CD4-positive, alpha-beta T cell treated with Interferon alpha-2 for 1 hour (primary cell): ENCODE results near the gene IGSF3.
"Not testable (repeated sequence)": the region's sequence is repeated elsewhere in the genome, so short reads cannot be mapped to it uniquely, and the experiment has no call there.

Experiments
- DNase-seq, 2 donors: peaks; one replicate each; pipeline ENCODE4 v3.0.0-alpha.2; 2020 to 2022

Gene IGSF3

DNA sequence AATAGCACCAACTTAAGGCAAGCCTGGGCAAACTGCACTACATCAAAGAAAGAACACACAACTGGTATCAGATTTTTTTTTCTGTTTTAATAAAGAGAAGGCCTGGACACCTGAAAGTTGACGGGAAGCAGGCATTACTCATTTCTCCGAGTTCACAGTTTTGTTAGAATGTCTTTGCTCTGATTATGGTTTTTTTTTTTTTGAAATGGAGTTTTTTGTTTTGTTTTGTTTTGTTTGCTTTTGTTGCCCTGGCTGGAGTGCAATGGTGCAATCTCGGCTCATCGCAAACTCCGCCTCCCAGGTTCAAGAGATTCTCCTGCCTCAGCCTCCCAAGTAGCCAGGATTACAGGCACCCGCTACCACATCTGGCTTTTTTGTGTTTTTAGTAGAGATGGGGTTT, 9.7 kb downstream of the IGSF3 start:
- DNase-seq: not testable (repeated sequence)

DNA sequence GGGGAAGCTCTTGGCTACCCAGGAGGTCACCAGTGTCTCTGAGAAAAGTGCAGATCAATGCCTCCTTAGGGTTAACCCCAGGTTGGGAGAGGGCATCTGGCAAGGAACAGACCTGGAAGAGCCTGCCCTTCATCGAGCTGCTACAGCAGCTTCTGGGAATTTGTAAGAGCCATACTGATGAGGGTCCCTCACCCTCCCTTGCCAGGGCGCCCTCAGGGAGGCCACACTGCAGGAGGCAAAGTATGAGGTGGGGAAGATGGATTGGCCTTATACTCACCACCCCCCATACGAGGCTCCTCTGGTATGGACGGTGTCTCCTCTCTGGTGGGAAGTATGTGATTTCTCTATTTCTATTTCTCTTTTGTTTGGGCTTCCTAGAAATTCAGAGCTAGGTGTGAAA, 13.2 kb downstream of the IGSF3 start:
- DNase-seq: no peak

DNA sequence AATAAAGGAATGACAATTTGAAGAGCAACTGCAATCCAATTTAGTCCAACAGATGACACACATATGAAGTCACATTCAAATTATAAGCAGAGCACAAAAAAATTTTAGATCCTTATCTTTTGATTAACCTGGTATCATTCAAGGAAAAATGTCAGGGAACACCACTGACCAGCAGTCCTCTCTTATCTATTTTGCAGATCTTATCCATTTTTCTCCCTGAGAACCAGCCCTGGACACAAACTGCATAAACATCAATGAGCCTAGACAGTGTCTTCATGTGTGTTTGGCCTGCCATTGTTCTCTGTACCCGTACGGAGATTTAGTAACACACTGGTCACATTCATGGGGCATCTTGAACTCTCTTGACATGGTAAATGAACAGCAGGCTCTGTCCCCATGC, 14.9 kb downstream of the IGSF3 start:
- DNase-seq: not testable (repeated sequence)

DNA sequence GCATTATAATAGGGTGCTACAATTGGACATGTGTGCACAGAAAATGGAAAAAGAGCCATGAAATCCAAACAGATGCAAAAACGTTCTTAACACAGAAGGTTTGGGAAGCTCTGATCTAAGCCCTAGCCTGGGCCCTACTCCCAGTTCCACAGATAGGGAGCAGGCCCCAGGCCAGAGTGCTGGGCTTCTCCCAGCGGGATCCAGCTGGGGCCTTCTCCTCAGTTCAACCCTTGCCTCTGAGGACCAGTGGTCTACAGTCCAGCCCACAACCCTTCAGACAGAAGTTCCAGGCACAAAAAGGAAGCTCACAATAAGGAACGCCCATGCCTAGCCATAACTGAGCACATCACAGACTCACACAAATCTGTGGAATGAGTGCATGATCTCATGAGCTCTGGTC, 16.8 kb downstream of the IGSF3 start:
- DNase-seq: not testable (repeated sequence)

DNA sequence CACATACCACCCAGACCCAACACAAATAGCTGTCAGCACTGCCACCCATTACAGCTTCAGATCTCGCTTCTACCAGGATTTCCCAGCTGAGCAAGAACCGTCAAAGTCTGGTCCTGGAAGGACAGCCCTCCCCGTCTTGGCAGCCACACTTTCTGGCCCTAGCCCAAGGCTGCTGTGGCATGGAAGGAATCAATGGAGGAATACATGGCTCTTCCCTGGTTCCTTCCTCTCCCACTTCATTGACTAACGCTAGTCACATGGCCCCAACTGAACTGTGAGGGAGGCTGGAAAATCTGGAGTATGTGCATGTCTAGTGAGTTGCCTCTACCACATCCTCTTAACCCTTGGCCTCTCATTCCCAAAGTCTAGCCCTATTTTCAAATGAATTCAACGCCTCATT, 18.5 kb downstream of the IGSF3 start:
- not testable (repeated sequence) for DNase-seq

DNA sequence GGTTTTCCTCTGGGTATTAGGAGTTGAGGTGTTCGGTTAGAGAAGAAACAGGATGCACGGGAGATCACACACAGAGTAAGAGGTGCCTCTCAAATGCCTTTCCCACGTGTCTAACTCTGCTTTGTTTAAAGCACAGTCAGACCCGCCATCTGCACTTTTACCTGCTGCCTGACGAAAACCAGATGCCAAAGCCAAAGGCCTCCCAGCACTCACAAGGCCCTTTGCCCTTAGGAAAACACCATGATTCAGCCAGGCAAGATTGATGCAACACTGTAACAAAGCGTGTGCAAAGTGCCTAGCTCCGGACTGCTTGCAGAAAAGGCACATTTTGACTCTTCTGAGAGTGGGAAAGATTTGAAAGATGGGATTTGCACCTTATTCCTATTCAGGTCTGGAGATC, 19.2 kb downstream of the IGSF3 start:
- not testable (repeated sequence) for DNase-seq

DNA sequence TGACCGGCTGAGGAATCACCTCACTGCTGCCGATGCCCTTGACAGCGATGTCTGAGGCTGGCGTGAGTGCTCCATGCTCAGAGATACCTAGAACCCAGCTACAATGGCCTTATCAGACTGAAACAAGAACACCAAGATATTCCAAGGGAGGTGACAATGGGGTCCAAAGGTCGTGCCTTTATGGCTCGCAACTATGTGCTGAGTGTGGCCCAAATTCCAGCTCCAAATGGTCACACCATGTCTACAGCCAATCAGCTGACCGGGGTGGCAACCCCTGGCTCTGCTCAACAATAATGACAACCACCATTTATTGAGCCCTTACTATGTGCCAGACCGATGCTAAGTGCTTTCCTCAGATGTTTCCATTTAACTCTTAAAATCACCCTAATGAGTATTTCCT, 20.3 kb downstream of the IGSF3 start:
- DNase-seq: not testable (repeated sequence)

DNA sequence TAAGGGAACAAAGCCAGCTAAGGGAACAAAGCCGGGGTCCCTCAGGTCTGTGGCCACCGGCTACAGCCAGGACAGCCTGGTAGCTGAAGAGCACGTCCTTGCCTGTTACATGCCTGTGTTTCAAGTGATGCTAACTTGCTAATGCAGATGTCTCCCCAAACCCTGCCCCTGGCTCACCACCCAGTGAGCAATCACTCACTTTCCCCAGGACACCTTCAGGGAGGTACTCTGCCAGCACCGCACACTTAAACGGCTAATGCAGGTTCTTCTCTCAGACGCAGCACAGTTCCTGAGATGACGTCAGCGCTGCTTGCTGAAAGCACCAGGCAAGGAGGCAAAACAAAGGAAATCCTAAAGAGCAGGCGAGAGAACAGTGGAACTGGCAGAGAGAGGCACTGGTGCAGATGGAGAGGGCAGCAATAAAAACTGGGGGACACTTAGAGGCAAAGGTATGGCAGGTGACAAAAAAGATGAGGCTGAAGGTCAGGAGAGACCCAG, 20.8 kb downstream of the IGSF3 start:
- not testable (repeated sequence) for DNase-seq

DNA sequence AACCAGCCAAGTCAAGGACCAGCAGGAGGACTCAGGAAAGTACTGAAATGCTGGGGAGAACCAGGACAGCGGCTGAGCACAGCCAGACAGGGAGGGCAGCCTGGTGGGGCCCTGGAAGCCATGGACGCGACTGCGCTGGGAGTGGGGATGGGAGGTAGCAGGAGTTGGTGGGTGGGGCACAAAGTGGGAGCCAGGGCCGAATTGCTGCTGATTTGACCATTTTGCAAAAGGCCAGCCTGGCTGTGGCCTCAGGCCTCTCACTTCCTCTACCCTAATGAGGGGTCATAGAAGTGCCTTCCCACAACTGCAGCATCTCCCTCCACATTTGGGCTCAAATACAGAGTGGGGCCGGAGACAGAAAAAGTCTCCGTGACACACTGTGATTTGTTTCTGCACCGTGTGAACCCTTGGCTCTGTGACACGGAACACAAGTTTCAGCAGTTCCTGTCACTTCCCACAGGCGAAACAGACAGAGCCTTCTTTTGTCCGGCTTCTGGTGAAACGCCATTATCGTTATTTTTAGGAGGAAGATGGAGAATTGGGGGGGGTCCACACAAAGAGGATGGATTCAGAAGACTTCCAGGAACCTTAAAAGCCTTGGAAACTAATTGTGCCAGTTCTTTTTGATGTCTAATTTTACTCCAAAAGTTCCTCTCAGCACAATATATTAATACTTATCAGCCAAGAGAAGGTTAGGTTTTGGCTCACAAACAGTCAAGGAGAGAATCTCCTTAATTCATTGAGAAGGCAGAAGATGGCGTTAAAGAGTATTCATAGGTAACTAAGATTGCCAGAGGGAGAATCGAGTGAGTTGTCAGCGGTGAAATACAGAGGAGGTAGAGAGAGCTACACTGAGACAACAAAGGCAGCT, 21.5 kb downstream of the IGSF3 start:
- not testable (repeated sequence) for DNase-seq

DNA sequence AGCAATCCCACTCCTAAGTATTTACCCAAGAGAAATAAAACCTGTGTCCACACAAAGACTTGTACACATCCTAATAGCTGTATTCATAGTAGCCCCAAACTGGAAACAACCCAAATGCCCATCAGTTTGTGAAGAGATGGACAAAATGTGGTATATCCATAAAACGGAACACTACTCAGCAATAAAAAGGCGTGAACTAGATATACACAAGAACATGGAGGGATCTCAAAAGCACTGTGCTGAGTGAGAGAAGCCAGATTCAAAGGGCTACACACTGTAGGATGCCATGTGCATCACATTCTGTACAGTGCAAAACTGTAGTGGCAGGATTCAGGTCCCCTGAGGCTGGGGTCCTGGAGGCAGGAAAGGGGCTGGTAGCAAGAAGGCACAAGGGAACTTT, 22.5 kb downstream of the IGSF3 start:
- DNase-seq: not testable (repeated sequence)

DNA sequence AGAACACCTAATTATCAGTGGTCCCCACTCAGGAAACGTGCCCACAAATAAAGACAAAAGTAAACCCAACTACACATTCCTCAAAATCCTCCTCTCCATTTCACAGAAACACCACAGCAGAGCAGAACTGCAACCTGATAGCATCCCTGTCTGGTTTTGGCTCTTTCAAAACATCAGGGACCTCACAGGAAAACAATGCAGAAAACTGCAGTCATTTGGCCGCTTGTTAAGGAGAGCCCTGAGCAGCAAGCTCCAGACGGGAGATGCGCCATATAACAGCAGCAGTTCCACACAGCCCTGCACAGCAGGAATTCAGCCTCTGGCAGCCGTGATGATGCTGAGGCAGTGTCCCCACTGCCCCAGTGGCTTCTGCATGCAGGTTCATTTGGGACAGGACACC, 23.4 kb downstream of the IGSF3 start:
- not testable (repeated sequence) for DNase-seq

DNA sequence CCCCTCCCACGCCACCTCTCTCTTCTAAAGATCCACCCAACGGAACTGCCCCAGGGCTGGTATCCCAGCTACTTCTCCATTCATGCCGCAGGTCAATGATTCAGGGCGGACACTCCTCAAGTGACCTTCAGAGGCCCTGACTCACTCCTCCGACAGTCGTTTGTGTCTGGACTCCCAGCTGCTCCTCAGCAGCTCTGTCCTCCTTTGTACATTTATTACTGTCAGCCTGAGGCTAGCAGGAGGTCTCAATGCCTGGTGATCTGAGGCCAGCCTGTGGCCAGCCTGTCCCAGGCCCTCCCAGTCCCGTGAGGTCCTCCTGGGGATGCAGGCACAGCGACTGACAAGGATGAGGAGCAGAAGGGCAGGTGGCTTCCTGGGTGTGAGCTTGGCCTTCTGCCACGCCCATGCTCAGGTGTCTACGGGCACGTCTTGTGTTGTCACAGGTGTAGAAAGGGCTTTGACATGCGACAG, 24.2 kb downstream of the IGSF3 start:
- not testable (repeated sequence) for DNase-seq

DNA sequence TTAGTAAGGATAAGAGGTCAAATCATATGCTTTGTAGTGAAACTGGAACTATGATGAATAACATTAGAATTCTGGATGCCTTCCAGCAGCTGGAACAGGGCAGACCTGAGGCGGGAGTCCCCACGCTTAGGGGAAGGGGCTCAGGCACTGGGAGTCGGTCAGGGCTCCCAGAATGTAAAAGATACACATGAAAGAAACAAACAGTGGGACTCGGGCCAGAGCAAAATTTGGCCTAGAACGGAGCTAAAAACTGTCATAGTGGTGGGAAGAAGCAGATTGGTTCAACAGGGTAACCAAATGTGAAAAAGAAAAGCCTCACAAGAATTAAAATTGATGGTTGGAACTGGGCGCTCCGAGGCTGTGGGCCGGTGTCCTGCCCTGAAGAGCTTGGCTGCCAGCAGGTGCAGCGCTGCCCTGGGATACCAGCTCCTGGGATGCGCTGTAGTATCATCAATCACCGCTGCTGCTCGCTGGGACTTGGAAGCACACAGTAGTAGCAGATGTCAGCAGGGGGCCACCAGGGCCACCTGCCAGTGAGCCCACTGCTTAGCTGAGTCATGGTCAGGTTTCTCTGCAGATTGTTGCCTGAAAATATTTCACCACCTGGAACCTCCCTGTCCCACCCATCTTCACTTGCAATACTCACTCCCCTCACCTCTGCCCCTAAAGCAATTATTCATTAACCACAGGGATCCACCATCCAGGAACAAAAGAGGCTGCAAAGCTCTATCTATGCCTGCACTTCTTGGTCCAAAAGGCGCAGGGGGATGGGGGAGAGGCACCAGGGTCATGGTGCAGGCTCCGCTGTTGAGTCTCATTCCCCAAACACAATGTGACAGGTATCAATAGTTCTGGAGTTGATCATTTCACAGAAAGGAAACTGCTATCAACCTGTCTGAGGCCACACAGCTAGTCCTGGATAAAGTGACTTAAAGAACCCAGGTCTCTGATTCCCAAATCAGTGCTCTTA, 24.9 kb downstream of the IGSF3 start:
- not testable (repeated sequence) for DNase-seq

DNA sequence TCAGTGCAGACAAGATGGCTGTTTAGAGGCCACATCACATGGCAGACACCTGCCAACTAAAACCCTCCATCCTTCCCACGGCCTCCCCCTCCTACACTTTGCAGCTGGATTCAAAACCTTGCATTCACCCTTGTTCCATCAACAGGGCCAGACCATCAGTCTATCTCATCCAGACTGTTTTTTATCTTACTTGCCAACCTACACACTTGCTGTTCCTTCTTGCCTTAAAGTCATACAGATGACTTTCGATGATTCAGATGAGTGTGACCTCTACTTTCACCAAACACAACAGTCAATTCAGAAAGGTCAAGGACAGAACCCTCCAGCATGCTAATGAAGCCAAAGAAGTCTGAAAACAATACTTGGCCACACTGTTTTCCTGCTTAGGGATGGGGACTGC, 29.9 kb downstream of the IGSF3 start:
- not testable (repeated sequence) for DNase-seq

DNA sequence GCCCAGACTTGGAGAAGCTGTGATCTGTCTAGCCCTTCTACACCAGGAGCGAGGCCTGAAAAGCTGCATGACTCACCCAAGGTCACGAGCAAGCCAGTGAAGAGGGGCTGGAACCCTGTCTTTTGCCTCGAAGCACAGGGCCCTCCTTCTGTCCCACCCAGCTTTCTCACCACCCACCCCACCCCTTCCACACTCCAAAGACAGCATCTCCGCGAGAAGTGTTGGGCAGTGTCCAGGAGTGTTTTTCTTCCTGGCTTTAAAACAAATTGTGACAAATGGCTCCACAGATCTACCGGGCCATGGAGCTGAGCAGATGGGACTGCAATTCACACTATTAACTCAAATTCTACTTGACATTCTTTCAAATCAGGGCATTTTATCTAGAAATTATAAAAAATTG, 30.9 kb downstream of the IGSF3 start:
- not testable (repeated sequence) for DNase-seq

DNA sequence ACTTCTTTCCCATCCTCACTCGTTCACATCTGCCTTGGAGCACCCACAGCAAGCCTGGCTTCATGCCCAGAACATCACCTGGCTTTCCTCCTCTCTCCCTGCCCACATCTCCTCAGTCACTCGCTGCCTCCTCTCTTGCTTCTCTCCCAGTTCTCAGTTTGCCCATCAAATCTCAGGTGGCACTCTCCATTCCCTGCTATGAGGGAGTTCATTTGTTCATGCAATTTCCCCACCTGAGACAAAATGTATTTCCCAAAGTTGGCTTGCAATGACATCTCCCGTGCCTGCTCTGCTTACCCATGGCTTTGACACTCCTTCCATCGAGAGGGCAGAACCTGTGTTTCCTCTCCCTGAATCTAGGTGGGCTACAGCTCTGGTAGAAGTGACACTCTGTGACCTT, 33.1 kb downstream of the IGSF3 start:
- DNase-seq: not testable (repeated sequence)

DNA sequence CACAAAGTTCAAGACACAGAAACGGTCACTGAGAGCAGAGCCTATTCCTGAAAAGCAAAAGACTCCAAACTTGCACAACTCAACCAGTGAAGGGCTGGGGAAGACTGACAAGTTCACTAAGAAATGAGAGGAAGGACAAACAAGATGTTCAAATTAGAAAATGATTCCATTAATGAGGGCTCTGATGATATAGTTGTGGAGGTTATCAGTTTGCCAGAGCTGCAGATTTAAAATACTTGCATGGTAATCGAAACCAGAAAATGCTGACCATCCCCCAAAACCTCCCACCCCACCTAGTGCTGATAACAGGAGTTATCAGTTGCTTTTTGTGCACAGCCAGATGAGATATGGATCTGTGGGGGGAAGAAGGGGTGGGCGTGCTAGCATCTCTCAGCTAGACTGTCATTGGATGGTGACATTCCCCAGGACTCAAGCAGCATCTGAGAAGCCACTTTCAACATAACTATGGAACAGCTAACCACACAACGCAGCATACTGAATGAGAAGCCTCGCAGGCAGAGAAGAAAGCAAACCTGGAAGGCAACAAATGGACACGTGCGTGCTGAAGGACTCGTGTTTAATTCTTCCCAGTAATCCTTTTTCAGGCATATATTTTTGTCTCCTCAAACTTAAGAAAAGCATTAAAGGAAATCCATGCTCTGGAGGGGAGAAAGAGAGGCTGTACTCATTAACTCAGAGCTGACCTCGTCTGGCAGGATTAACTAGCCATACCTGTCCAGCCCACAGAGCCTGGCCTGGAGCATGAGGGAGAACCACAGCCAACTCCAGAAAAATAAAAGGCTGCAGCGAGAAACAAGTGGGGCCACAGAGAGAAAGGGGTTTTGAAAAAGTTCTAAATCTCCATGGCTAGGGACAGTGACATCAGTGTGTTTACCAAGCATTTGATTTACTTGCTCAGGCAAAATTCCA, 35.3 kb downstream of the IGSF3 start:
- not testable (repeated sequence) for DNase-seq

DNA sequence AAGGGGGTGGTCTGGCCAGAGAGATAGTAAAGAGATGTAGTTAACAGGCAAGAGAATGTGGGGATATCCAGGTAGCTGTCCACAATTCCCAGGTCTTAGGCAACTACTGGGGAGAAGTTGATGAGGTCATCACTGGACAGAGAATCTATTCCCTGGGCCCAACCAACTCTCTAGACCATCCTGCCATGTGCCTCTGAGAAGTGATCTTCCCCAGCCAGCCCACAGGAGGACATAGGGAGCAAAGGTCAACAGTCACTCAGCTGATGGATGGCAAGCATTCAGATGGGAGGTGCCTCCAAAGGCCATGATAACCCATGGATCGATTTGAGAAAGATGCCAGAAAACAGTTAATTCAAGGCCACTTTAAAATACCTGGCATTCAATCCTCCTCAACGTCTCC, 36.0 kb downstream of the IGSF3 start:
- not testable (repeated sequence) for DNase-seq

DNA sequence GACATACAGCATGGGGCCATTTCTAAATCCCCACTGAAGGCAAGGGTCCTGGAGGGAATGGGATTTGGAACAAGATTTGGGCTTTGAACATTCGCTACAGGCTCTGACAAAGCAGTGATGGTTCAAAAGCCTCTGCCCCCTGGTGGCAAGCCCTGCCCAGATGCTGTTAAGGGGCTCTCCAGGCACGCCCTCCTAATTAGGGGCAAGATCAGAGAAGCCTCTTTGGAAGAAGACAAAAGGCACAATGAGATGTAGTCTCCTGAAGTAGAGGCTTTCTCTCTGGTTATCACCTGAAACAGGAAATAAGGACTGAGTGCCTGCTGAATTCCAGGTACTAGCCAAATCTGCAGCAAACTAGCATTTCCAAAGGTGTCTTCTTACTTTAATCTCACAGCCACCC, 37.5 kb downstream of the IGSF3 start:
- DNase-seq: not testable (repeated sequence)

DNA sequence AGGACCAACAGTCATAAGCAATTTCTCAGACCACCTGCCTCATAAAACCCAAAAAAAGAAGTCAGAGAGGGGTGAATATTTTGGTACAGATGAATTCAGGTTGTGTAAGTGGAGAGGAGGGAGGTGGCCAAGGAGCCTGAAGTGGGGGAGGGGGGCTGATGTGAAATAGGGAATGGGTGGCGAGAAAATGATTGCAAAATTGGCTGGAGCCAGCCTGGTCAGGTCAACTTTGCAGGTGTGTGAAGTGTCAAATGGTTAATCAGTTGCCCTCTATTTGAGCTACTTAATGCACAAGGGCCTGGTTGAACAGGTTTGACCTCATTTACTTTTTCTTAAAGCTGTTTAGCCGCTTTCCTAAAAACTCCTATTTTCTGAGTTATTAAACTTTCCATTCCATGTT, 38.1 kb downstream of the IGSF3 start:
- DNase-seq: not testable (repeated sequence)

DNA sequence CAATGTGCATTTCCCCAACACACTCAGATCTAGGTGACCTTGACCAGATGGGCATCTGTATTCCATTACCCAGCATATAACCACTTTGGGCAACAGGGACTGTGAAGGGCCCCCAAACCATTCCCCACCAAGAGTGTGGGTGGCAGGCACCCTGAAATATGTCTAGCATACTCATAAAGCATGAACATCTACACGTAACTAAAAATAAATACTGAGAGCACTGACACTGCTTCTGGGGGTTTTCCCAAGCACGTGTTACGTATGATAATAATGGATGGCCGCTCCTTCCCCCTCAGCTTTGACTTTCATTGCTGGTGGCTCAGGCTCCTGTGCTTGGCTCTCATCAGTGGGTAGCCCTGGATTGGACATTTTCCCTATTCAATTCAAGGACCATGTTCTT, 39.1 kb downstream of the IGSF3 start:
- DNase-seq: no peak

DNA sequence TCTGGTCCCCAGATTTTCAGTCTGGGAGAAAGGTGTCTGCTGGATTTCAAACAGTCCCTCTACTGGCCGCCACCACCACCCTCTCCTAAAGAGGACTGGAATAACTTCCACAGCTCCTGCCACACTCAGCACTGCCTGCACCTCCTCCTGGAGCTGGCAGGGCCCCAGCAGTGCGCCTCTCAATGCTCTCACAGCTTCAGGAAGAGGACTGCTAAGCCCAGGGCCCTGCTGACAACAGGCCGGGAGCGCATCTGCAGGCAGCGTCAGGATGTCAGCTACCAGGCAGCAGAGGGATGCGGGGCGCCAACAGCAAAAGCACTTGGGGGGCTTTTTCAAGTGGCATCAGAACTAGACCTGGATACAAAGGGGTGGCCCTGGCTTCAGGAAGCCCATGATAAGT, 40.2 kb downstream of the IGSF3 start:
- DNase-seq: not testable (repeated sequence)
